IMR-90 (cell line): Measurements from ENCODE around the gene EVX1. TPM values are rescaled to one million over a fixed set of nuclear protein-coding genes. Genes with fewer than 3 reads are reported as not detected.

Source experiments
- ATAC-seq: fragments of 200-7000 bp; cut with Tn5 transposase; 2 replicates; pipeline ENCODE4 v1.9.1; 2020; ENCODE audit warnings: low read depth, mild to moderate bottlenecking, moderate library complexity
- BruUV-seq: library from RNA; stranded (reverse); fragments of 400-500 nt; replicated peaks from 2 replicates; lab custom pipeline; 2021; lab: Mats Ljungman, UMichigan
- CTCF ChIA-PET: fragments of 300-600 bp; formaldehyde crosslinking; extraction: SDS; loops from one replicate; lab custom pipeline; 2021; ENCODE audit warnings: antibody characterized with exemption; lab: Yijun Ruan, JAX
- POLR2A ChIA-PET: fragments of 300-600 bp; sonication (Branson Sonifier 250); formaldehyde crosslinking; loops from one replicate; lab custom pipeline; 2022; ENCODE audit warnings: antibody characterized with exemption; ENCODE audit not compliant: unreplicated experiment; lab: Charles Lee
- DNase-seq: peaks from one replicate; pipeline ENCODE4 v3.0.0; 2013
- H2AFZ ChIP-seq: replicated peaks from 2 replicates; pipeline ENCODE3; 2013; ENCODE audit warnings: low read length, mild to moderate bottlenecking; ENCODE audit not compliant: poor library complexity
- H2AK5ac ChIP-seq: 2 replicates; pipeline ENCODE4 v1.6.1; 2013; ENCODE audit warnings: low read depth, low read length, inconsistent platforms
- H2AK9ac ChIP-seq: replicated peaks from 2 replicates; pipeline ENCODE3; 2013; ENCODE audit warnings: mild to moderate bottlenecking, low read depth, low read length, moderate library complexity; ENCODE audit not compliant: poor library complexity
- H2BK120ac ChIP-seq: 2 replicates; pipeline ENCODE4 v1.6.1; 2013; ENCODE audit warnings: low read depth, low read length, inconsistent platforms
- H2BK15ac ChIP-seq: 3 replicates; pipeline ENCODE4 v1.6.1; 2013; ENCODE audit warnings: low read depth, low read length, inconsistent platforms
- H2BK20ac ChIP-seq: 2 replicates; pipeline ENCODE4 v1.6.1; 2013; ENCODE audit warnings: low read depth, mild to moderate bottlenecking, inconsistent platforms, low read length, moderate library complexity
- H2BK5ac ChIP-seq: 2 replicates; pipeline ENCODE4 v1.6.1; 2013; ENCODE audit warnings: mild to moderate bottlenecking, low read depth, low read length, inconsistent platforms; ENCODE audit not compliant: poor library complexity, severe bottlenecking
- H3K14ac ChIP-seq: replicated peaks from 2 replicates; pipeline ENCODE4 v1.6.1; 2013; ENCODE audit warnings: low read depth, low read length, inconsistent platforms
- H3K18ac ChIP-seq: 2 replicates; pipeline ENCODE4 v1.6.1; 2013; ENCODE audit warnings: low read depth, low read length, control low read depth
- H3K23ac ChIP-seq: 2 replicates; pipeline ENCODE4 v1.6.1; 2013; ENCODE audit warnings: low read depth, low read length, inconsistent platforms
- H3K27ac ChIP-seq: 2 replicates; pipeline ENCODE4 v1.5.1; 2013; ENCODE audit warnings: mild to moderate bottlenecking, control low read depth, low read length; ENCODE audit not compliant: insufficient read depth
- H3K27me3 ChIP-seq: 2 replicates; pipeline ENCODE4 v1.6.1; 2013; ENCODE audit warnings: low read length; ENCODE audit not compliant: control insufficient read depth, insufficient read depth
- H3K36me3 ChIP-seq: 2 replicates; pipeline ENCODE4 v1.6.1; 2013; ENCODE audit warnings: low read length, mixed read lengths; ENCODE audit not compliant: control insufficient read depth, insufficient read depth
- H3K4ac ChIP-seq: 2 replicates; pipeline ENCODE4 v1.6.1; 2013; ENCODE audit warnings: low read depth, low read length, inconsistent platforms
- H3K4me1 ChIP-seq: 2 replicates; pipeline ENCODE4 v1.6.1; 2013; ENCODE audit warnings: low read length, mixed read lengths; ENCODE audit not compliant: control insufficient read depth, insufficient read depth
- H3K4me2 ChIP-seq: 2 replicates; pipeline ENCODE4 v1.6.1; 2013; ENCODE audit warnings: low read depth, mild to moderate bottlenecking, control low read depth, low read length, moderate library complexity
- H3K4me3 ChIP-seq: 2 replicates; pipeline ENCODE4 v1.5.1; 2013; ENCODE audit warnings: low read depth, mild to moderate bottlenecking, control low read depth, low read length, moderate library complexity; ENCODE audit not compliant: insufficient read depth
- H3K56ac ChIP-seq: 2 replicates; pipeline ENCODE4 v1.6.1; 2013; ENCODE audit warnings: low read length, inconsistent platforms; ENCODE audit not compliant: insufficient read depth; ENCODE audit errors: extremely low read depth
- H3K79me1 ChIP-seq, 2 experiments: 2 replicates each; pipeline ENCODE4 v1.6.1; 2013; ENCODE audit warnings: low read length in 2 of 2, inconsistent platforms in 1 of 2, low read depth in 1 of 2
- H3K9ac ChIP-seq: 2 replicates; pipeline ENCODE4 v1.6.1; 2013; ENCODE audit warnings: low read depth, low read length, control low read depth
- H3K9me1 ChIP-seq: 2 replicates; pipeline ENCODE4 v1.6.1; 2013; ENCODE audit warnings: low read length, inconsistent platforms; ENCODE audit not compliant: insufficient read depth
- H3K9me3 ChIP-seq: 2 replicates; pipeline ENCODE4 v1.6.1; 2013; ENCODE audit warnings: low read length; ENCODE audit not compliant: control insufficient read depth, insufficient read depth
- H4K20me1 ChIP-seq: 2 replicates; pipeline ENCODE4 v1.6.1; 2013; ENCODE audit warnings: low read length, inconsistent platforms; ENCODE audit not compliant: insufficient read depth
- H4K5ac ChIP-seq: 2 replicates; pipeline ENCODE4 v1.6.1; 2013; ENCODE audit warnings: mild to moderate bottlenecking, low read depth, low read length, control low read depth
- H4K8ac ChIP-seq, 2 experiments: 2 replicates each; pipeline ENCODE4 v1.6.1; 2013; ENCODE audit warnings: low read depth in 2 of 2, low read length in 2 of 2, control low read depth in 1 of 2, inconsistent platforms in 1 of 2
- H4K91ac ChIP-seq: 2 replicates; pipeline ENCODE4 v1.6.1; 2013; ENCODE audit warnings: low read depth, low read length, inconsistent platforms; ENCODE audit not compliant: insufficient read depth
- BHLHE40 ChIP-seq: fragments of 150-350 bp; IDR thresholded peaks from 2 replicates; pipeline ENCODE4 v1.6.1; 2016; ENCODE audit warnings: mild to moderate bottlenecking, low read depth, low read length
- CEBPB ChIP-seq: IDR thresholded peaks from 2 replicates; pipeline ENCODE4 v1.6.1; 2012; ENCODE audit warnings: low read depth, low read length, improper control_type of control experiment
- CHD1 ChIP-seq: IDR thresholded peaks from 2 replicates; pipeline ENCODE4 v1.6.1; 2012; ENCODE audit warnings: low read depth, low read length, improper control_type of control experiment
- CTCF ChIP-seq: conservative IDR thresholded peaks from 2 replicates; pipeline ENCODE4 v1.5.1; 2012; ENCODE audit warnings: mild to moderate bottlenecking, low read depth, low read length, improper control_type of control experiment
- ELK1 ChIP-seq: fragments of 150-350 bp; IDR thresholded peaks from 2 replicates; pipeline ENCODE4 v1.6.1; 2016; ENCODE audit warnings: low read depth, mild to moderate bottlenecking, low read length, moderate library complexity, borderline replicate concordance
- FOS ChIP-seq: fragments of 150-350 bp; IDR thresholded peaks from 2 replicates; pipeline ENCODE4 v1.6.1; 2016; ENCODE audit warnings: low read depth, low read length
- MAFK ChIP-seq: IDR thresholded peaks from 2 replicates; pipeline ENCODE4 v1.6.1; 2012; ENCODE audit warnings: low read depth, low read length, improper control_type of control experiment
- MAZ ChIP-seq: IDR thresholded peaks from 2 replicates; pipeline ENCODE4 v1.6.1; 2012; ENCODE audit warnings: low read depth, mild to moderate bottlenecking, low read length, improper control_type of control experiment, moderate library complexity, borderline replicate concordance
- MXI1 ChIP-seq: IDR thresholded peaks from 2 replicates; pipeline ENCODE4 v1.6.1; 2012; ENCODE audit warnings: low read depth, mild to moderate bottlenecking, low read length, moderate library complexity, borderline replicate concordance
- NFE2L2 ChIP-seq: fragments of 150-350 bp; IDR thresholded peaks from 2 replicates; pipeline ENCODE4 v1.6.1; 2016; ENCODE audit warnings: low read depth, mild to moderate bottlenecking, low read length
- POLR2A ChIP-seq: IDR thresholded peaks from 2 replicates; pipeline ENCODE4 v1.6.1; 2012; ENCODE audit warnings: mild to moderate bottlenecking, low read depth, low read length
- RAD21 ChIP-seq: IDR thresholded peaks from 2 replicates; pipeline ENCODE4 v1.6.1; 2012; ENCODE audit warnings: low read length, improper control_type of control experiment
- RCOR1 ChIP-seq: IDR thresholded peaks from 2 replicates; pipeline ENCODE4 v1.6.1; 2012; ENCODE audit warnings: mild to moderate bottlenecking, low read length, improper control_type of control experiment; ENCODE audit not compliant: insufficient replicate concordance
- RFX5 ChIP-seq: IDR thresholded peaks from 2 replicates; pipeline ENCODE4 v1.8.0; 2012; ENCODE audit warnings: low read depth, mild to moderate bottlenecking, low read length, moderate library complexity
- SMC3 ChIP-seq: fragments of 150-350 bp; IDR thresholded peaks from 2 replicates; pipeline ENCODE4 v1.6.1; 2016; ENCODE audit warnings: low read depth, mild to moderate bottlenecking, antibody characterized with exemption, low read length, moderate library complexity
- USF2 ChIP-seq: fragments of 150-350 bp; IDR thresholded peaks from 2 replicates; pipeline ENCODE4 v1.6.1; 2017; ENCODE audit warnings: mild to moderate bottlenecking, antibody characterized with exemption, low read length, low read depth
- WGBS, 2 experiments: methylation state at CpG; one replicate each; pipeline versions ENCODE4 v1.1.5 to v1.1.7; 2013; ENCODE audit warnings: missing lambda C conversion rate in 2 of 2; ENCODE audit not compliant: insufficient read length in 1 of 2; ENCODE audit errors: extremely low coverage in 2 of 2; 5-methylcytosine and 5-hydroxymethylcytosine counted together
- dilution Hi-C: fragments of 300-500 bp; cut with HindIII; formaldehyde crosslinking; loops from one replicate; pipeline ENCODE4 v1.14.3; 2018; ENCODE audit warnings: low sequenced_read_pairs; ENCODE audit not compliant: unreplicated experiment
- in situ Hi-C: fragments of 300-500 bp; cut with MboI; formaldehyde crosslinking; loops from 3 replicates; pipeline ENCODE4 v1.14.3; 2019; ENCODE audit warnings: low sequenced_read_pairs, inconsistent platforms, mixed read lengths
- intact Hi-C: fragments of 100-400 bp; cut with micrococcal nuclease; formaldehyde crosslinking; loops from 2 replicates; pipeline ENCODE4 v1.10.0; 2022
- polyA plus RNA-seq, 3 experiments: library from polyadenylated mRNA; depleted of rRNA; stranded (reverse); fragments of >200 nt; gene quantifications; 2 replicates each; pipeline ENCODE4 v1.2.3, GENCODE V29; 2012; ENCODE audit warnings: low replicate concordance in 1 of 3
- total RNA-seq: library from RNA; depleted of rRNA; stranded (reverse); fragments of >200 nt; gene quantifications from 2 replicates; pipeline ENCODE4 v1.2.3, GENCODE V29; 2012

EVX1 gene
- total and polyA plus RNA-seq, 2 of the 4 experiments (the other 2 are of a cell fraction) = not detected

- dilution Hi-C loops (no loop called here), intact Hi-C loops (no loop called here), in situ Hi-C loops (no loop called here)
- no peak for DNase-seq
- ATAC-seq = peak; percentile 29; the same call in 1 of the 2 replicates
- peaks cover 79% of the 10 kb centered on the region for H3K27me3 ChIP-seq
- H3K79me1 ChIP-seq = no peaks in the 10 kb centered on the region
- H3K9me3 ChIP-seq = peaks cover 7% of the 10 kb centered on the region; the same call in 1 of the 2 replicates
- H3K56ac ChIP-seq = no peak overlapping the region
- H3K4me1 ChIP-seq = no peaks in the 10 kb centered on the region
- H3K23ac ChIP-seq = no peak overlapping the region
- no peak overlapping the region for H3K4me3 ChIP-seq
- no peak overlapping the region for H2BK120ac ChIP-seq
- no peak overlapping the region for H4K91ac ChIP-seq
- no peak overlapping the region for H3K18ac ChIP-seq
- ChIA-PET POLR2A (no interaction called here), CTCF (no interaction called here)
- no peak overlapping the region for H4K8ac ChIP-seq
- H2BK20ac ChIP-seq = no peak overlapping the region
- H3K14ac ChIP-seq = no peak overlapping the region
- H2AFZ ChIP-seq = peak overlapping the region; percentile 76
- no peaks in the 10 kb centered on the region for H3K36me3 ChIP-seq
- H3K4me2 ChIP-seq = no peak overlapping the region
- H3K9me1 ChIP-seq = no peaks in the 10 kb centered on the region
- no peak overlapping the region for H2AK9ac ChIP-seq
- no peak overlapping the region for H4K5ac ChIP-seq
- H2BK5ac ChIP-seq = no peak overlapping the region
- no peak overlapping the region for H2BK15ac ChIP-seq
- BruUV-seq = no TSS peak
- H3K9ac ChIP-seq = no peak overlapping the region
- 0% methylated on average over 6 of the region's 45 CpGs; no CpG with 5 or more reads in 1 of the 2 experiments for WGBS, 2 experiments
- no peak overlapping the region for H3K27ac ChIP-seq
- no peak overlapping the region for H3K4ac ChIP-seq
- H4K20me1 ChIP-seq = no peaks in the 10 kb centered on the region
- no peak overlapping the region for H2AK5ac ChIP-seq
- TF ChIP-seq CEBPB (no peak), CTCF (no peak), BHLHE40 (no peak), FOS (no peak), ELK1 (no peak), POLR2A (no peak), NFE2L2 (no peak), MXI1 (no peak), USF2 (no peak), RAD21 (no peak), MAZ (no peak), RFX5 (no peak), CHD1 (no peak), SMC3 (no peak), RCOR1 (no peak), MAFK (no peak)
Observed at GRCh38 chr7:27220440-27220955, 22.1 kb upstream of the EVX1 start.
